ENCODE data around the gene DCBLD1. TPM values are rescaled to one million over a fixed set of nuclear protein-coding genes. Genes with fewer than 3 reads are reported as not detected.

DCBLD1 gene
- 8.5 TPM for total RNA-seq

GRCh38 chr6:117482240-117483003 lies at the start of gene DCBLD1:
Gene DCBLD1, plus strand, starts transcription at chr6:117482674. Its CDS starts 108 bp downstream, at chr6:117482782.

Small RNA genes within 50 kb of the gene (small RNA-seq; reads per million reads assigned to genes)
- not detected for gene RNU6-253P (ENCODE audit: low replicate concordance)

Other genes with a start within 250 kb of the DCBLD1 start
- gene VGLL2, start 217.1 kb upstream of the DCBLD1 start, total RNA-seq, result not detected
- not detected for gene ROS1, start 56.7 kb upstream of the DCBLD1 start, total RNA-seq
- 72.0 TPM for gene GOPC, start 119.8 kb downstream of the DCBLD1 start, total RNA-seq
- 31.9 TPM for gene NUS1, start 192.8 kb downstream of the DCBLD1 start, total RNA-seq